NCI-H1930 (cell line): ENCODE measurements around the gene RNF182.
"Not testable (repeated sequence)": the region's sequence is repeated elsewhere in the genome, so short reads cannot be mapped to it uniquely, and the experiment has no call there.

Experiments
- DNase-seq, 2 experiments: peaks; one replicate each; lab custom pipeline; 2025; lab: John Stamatoyannopoulos, UW

RNF182 gene

DNA sequence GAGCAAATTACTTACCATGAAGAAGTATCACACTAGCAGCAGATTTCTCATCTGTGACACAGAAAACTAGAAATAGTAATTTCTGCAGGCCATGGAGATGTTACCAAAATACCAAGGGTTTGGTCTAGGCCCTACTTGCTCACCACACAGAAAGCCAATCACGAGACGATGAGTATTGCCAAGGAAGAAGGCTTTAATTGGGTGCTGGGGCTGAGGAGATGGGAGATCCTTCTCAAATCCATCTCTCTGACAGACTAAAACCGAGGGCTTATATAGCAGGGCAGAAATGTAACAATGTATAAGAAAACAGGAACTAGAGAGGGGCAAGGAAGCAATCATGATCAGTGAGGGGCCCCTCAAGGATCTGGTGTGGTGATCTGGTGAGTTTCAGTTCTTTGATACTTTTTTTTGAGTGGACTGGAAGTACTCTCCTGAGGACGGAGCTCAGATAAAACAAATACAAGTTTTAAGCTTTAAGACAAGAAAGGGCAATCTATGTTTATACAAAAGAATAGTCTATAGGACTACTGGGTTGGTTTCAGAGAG is 40.9 kb downstream of the RNF182 start:
- no peak for DNase-seq

DNA sequence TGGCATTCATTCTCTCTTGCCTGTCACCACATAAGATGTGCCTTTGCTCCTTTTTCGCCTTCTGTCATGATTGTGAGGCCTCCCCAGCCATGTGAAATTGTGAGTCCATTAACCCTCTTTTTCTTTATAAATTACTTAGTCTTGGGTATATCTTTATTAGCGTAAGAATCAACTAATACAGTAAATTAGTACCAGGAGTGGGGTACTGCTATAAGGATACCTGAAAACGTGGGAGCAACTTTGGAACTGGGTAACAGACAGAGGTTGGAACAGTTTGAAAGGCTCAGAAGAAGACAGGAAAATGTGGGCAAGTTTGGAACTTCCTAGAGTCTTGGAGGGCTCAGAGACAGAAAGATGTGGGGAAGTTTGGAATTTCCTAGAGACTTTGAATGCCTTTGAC is 46.6 kb downstream of the RNF182 start:
- no peak for DNase-seq

DNA sequence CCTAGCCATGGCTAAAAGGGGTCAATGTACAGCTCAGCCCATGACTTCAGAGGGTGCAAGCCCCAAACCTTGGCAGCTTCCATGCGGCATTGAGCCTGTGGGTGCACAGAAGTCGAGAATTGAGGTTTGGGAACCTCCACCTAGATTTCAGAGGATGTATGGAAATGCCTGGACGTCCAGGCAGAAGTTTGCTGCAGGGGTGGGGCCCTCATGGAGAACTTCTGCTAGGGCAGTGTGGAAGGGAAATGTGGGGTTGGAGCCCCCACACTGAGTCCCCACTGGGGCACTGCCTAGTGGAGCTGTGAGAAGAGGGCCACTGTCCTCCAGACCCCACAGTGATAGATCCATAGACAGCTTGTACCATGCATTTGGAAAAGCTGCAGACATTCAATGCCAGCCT is 47.9 kb downstream of the RNF182 start:
- DNase-seq = not testable (repeated sequence)

DNA sequence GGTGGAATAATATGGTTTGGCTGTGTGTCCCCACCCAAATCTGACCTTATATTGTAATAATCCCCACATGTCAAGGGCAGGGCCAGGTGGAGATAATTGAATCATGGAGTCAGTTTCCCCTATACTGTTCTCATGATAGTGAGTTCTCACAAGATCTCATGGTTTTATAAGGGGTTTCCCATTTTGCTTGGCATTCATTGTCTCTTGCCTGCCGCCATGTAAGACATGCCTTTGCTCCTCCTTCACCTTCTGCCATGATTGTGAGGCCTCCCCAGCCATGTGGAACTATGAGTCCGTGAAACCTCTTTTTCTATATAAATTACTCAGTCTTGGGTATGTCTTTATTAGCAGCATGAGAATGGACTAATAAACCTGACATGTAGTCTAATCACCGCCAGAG is 48.7 kb downstream of the RNF182 start:
- not testable (repeated sequence) for DNase-seq

DNA sequence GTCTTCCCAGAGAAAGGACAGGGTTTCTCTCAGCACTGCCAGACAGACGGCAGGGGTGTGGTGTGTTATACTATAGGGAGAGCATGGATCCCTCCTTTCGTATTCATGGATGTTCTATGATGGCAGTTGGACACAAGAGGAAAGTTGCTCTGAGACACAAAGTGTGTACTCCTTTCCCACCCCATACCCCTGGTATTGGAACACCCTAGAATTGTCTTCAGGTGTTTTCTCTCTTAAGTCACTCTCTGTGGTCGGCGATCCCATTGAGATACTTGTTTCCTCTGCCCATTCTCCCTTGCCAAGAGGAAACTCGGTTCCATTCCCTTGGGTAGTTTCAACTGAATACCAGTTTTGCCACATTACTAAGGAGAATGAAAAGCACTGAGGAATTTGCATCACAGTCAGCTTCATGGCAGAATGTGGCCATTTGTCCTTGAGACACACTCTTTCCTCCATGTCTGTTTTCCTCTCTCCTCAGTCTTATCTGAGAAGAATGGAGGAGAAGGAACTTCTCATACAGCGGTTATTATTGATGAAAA is 53.4 kb downstream of the RNF182 start:
- DNase-seq = no peak

DNA sequence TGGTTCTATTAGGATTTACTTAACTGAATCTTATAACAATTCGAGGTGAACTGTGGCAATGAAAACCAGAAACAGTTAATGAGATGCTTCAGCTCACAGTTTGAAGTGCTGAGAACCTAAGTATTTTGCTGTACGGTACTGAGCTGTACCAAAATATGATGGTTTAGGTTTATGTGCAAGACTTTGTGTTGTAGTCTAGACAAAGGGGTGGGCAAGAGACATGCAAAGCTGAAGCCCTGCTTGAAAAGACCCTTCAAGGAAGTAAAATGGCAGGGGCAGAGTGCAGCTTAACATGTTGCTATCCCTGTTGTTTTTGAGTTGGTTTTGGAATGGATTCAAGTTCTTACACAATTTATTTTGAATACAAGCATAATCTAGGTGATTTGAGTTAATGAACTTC is 54.0 kb downstream of the RNF182 start:
- no peak for DNase-seq

DNA sequence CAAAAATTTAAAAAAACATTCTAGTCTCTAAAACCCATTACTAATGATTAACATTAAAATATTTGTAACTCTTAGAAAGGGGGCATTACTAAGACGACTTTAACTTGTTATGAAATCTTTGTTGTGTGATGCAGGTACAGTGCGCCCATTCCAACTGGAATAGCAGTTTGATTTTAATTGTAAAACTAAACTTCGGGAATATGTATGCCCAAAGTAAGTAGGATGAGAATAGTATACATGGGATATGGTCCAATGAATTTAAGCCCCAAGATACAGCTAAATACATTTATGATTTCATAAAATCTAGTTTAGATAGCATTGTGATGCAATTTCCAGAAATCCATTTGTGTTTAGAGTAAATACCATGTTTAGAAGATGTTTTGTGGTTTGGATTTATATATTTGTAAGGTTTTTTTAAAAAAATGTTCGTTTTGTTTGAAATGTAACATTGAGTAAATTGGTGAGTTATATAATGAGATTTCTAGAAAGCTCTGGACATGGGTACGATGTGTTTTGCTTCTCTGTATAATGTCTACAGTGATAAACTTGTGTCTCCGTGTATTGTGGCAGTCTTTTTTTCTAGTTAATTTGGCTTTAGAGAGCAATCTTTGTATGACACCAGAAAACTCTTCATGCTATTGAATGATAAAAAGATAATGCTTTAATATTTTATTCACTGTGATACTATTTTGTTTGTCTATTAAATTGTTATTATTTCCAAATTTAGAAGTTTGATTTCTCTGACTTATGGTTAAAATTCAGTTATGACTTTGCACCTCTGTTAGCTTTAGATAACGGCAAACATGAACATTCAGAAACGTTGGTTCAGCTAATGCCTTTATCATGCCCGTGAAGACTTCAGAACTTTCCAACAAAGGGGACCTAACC is 54.8 kb downstream of the RNF182 start:
- no peak for DNase-seq

DNA sequence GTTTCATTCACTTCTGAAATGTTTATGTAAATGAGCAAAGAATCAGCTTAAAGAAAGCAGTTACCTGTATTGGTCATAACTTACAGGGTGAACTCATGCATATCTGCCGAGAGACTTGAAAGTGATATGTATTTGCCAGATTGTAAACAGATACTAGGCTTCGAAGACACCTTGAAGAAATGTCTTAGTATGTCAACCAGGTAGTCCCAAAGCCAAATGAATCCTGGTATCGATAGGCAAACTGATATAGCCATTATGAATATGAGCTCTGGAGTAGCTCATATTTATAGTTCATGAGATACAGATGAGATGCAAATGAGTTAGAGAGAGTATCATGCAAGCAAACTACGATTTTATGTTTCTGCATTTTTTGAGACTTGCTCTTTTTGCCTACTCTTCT is 55.8 kb downstream of the RNF182 start:
- no peak for DNase-seq

DNA sequence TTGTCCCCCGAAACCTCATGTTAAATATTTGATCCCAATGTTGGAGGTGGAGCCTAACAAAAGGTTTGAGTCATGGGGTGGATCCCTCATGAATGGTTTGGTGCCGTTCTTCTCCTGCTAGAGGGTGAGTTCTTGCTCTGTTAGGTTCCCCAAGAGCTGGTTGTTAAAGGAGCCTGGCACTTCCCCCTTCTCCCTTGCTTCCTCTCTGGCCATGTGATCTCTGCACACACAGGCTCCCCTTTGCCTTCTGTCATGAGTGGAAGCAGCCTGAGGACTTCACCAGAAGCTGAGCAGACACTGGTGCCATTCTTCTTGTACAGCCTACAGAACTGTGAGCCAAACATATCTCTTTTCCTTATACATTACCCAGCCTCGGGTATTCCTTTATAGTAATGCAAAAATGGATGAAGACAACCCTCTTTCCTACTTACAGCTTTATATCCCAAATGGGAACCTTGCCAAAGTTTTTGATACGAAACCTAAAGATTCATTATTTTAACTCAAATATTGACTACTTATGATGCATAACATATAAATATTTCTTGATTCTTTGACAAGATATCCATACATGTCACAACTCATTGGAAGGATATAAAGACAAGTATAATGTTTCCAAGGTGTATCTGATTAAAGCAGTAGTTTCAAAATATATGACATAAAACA is 61.0 kb downstream of the RNF182 start:
- DNase-seq = no peak

DNA sequence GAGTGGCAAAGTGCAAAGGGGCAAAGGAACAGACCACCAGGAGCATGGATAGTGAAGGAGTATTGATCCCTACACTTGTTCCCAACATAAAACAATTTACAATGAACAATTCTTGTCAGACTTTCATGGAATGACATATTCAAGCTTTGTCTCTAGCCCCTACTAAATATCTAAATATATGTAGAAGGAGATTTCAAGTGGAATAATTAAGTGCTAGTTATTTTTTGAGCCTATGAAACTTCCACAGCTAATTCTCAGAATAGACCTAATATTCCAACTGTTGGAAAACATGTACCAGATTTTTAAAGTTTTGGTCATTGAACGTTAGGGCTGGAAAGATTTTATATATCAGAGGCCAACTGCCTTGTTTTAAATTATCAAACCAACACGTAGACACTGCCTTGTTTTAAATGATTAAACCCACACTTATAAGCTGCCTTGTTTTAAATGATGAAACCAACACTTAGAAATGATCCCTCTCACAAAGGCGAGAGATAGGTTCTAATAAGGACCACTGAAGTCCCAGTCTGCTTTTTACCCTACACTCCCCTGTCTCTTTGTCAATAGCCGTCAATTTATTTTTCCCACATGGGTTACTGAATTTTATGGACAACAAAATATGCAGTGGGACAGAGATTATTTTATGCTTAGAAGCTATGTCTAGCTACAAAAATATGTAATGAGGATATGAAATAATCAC is 62.1 kb downstream of the RNF182 start:
- DNase-seq = no peak

DNA sequence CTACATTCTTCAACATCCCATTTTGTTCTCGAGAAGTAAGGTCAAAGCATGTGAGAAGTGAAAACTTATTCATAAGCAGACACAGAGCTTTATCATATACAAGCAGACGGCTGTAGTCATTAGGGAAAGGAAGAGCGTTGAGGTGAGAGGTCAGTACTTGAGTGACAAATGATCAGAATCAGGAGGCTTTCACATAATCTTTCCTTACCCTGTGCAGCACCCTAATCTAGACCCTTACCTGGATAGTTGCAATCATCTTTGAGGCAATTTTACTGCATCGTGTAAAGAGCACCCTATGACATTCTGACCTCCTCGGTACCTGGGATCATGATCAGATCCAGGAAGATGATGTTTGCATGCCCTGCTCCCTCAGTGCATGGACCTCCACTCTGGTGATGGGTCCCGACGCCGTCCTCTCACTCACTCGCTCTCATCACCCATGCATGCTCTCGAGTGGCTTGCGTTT is 62.7 kb downstream of the RNF182 start:
- no peak for DNase-seq

DNA sequence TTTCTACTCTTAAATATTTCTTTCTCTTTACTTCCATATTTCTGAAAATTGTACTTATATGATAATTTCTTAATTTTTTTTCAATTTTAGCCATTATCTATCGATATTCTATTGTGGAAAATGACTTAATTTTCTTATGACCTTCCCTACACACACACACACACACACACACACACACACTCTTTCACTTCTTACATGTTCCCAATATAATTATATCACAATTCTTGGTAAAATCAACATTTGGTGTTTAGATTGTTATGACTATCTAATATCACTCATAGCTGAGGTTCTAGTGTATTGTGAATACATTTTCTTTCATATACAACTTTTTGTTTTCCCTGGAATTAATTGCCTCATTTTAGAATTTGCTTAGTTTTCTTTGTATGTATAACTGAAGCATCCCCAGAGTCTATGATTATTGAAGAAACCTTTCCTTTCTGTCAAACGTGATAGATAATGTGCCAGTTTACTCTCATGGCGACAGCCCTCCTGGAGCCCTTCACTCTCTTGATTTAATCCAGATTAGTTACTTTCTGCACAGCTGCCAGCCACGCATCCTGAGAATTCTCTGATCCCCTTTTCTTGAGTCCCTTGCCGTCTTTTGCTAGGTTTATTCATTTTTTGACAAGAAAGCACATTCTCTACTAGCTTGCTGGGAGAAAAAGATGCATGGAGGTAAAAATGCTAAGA is 63.4 kb downstream of the RNF182 start:
- no peak for DNase-seq

DNA sequence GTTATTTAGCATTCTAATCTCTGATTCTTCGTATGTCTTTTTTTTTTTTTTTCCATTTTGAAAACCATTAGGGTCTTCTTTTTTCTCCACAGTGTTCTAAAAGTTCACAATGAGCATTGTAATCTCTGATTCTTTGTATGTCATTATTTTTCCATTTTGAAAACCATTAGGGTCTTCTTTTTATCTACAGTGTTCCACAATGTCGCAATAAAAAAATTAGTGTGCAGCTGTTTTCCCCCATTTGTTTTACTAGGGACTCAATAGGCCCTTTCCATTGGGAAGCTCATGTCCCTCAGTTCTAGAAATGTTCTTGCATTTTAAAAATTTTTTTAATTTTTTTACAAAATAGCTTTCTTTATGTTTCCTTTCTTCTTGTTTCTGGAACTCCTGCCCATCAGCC is 64.2 kb downstream of the RNF182 start:
- no peak for DNase-seq

DNA sequence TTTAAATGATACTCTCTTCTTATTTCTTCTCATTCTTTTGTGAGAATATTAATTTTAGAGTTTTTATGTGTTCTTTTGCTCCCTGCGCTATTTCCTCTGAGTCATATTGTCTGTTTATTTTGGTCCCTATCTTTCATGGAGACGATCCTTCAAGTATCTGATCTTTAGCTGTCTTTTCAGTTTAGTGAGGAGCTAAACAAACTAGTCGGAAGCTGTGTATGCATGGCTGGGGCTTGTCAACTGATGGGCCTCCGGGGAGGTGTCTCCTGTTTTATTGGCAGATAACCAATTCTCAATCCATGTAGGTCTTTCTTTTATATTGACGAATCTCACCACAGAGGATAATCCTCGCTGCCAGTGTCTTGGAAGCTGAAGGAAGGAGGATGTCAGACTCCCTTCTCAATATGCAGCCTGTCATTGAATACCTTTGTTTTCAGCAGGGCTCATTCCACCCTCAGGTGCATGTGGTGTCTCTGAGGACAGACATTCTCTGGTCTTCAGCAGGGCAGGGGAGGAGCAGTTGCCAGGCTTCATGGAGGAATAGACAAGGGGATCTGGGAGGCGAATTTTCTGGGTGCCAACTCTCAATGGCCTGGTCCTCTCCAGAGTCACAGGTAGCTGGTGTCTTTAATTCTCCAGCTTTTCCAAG is 64.9 kb downstream of the RNF182 start:
- no peak for DNase-seq

DNA sequence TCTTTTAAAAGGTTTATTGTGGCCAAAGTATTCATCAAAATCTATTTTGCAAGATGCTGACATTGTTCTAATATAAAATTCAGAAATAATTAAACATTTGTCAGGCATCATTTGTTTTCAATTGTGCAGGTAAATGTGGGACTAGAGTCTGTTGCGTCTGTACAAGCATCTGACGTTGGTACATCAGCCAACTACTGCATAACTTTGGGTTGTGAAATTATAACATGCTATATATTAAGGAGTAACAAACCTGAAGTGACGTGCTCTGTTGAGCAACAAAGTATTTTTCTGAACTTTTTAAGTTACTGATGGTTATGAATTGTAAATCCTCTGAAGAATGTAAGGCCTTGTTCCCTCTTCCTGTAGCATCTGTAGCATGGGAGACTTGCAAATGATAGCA is 66.0 kb downstream of the RNF182 start:
- no peak for DNase-seq

DNA sequence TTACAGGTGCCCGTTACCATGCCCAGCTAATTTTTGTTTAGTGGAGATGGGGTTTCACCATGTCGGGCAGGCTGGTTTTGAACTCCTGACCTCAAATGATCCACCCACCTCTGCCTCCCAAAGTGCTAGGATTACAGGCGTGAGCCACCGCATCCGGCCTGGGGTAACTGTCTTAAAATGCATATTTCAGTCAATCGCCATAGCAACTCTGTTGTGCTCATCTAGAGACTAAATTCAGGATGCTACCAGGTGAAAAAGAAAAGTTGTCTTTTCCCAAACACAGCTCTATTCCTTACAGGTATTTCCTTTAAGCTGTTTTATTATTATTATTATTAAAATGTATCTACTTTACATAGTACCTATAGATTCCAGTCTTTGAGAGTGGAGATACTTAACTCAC is 66.6 kb downstream of the RNF182 start:
- DNase-seq = no peak

DNA sequence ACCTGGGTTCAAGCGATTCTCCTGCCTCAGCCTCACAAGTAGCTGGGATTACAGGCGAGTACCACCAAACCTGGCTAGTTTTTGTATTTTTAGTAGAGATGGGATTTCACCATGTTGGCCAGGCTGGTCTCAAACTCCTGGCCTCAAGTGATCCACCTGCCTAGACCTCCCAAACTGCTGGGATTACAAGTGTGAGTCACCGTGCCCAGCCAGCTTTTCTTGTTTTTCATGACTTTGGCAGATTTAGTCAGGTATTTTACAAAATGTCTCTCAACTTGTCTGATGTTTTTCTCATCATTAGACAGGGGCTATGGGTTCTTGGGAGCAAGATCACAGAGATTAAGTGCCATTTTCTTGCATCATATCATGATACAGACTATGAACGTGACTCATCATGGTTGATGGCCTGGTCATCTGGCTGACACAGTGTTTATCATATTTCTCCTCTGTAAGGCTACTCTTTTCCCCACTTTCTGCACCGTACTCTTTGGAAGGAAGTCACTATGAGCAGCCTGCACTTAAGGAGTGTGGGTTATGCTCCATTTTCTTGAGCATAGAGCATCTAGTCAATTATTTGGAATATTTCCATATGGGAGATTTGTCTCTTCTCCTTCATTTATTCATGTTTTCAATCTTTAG is 67.8 kb downstream of the RNF182 start:
- no peak for DNase-seq

DNA sequence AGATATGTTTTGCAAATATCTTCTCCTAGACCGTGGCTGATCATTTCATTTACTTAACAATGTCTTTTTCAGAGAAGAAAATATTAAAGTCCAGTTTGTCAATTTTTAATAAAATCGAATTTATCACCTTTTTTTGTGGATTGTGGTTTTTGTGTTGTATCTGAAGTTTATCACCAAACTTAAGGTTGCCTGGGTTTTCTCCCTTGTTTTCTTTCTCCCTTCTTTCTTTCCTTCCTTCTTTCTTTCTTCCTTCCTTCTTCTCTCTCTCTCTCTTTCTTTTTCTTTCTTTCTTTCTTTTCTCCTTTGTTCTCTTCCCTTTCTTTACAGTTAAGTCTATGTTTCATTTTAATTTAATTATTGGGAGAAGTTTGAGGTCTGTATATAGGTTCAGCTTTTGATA is 68.7 kb downstream of the RNF182 start:
- no peak for DNase-seq

DNA sequence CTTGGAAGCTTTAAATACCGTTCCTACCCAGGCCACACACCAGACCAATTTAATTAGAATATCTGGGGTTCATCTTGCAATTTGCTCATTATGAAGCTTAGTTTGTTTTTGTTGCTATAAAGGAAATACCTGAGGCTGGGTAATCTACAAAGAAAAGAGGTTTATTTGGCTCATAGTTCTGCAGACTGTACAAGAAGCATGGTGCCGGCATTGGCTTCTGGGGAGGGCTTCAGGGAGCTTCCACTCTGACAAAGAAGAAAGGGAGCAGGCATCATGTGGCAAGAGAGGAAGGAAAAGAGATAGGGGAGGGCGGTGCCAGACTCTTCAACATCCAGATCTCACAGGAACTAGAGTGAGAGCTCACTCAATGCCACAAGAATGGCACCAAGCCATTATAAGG is 73.6 kb downstream of the RNF182 start:
- no peak for DNase-seq

DNA sequence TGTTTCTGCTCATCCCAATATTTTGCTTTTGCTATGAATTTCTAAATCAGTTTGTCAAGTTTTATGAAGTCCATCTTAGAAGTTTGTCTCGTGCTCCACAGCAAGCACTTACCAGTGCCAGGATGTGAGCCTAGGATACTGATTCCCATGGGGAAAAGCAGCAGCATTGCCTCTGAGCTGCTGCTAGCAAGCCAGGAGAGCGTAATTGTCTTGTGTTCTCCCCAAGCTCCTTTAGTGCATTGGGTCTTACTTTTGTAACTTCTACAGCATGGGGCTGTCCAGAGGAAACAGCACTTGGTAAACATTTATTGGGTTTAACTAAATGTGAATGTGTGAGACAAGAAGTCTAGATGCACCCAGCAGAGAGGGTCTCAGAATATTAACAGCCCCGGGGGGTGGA is 76.1 kb downstream of the RNF182 start:
- no peak for DNase-seq
